Urinary bladder (tissue), 4 donors: ENCODE measurements around the gene MRPL10. TPM values are rescaled to one million over a fixed set of nuclear protein-coding genes. Genes with fewer than 3 reads are reported as not detected.

Experiments used
- DNase-seq: peaks from one replicate; pipeline ENCODE4 v3.0.0-alpha.2; 2015; ENCODE audit errors: extremely low spot score
- H3K27ac ChIP-seq: one replicate; pipeline ENCODE4 v1.5.1; 2013; ENCODE audit warnings: low read depth, mild to moderate bottlenecking, moderate library complexity
- H3K36me3 ChIP-seq: one replicate; pipeline ENCODE4 v1.6.1; 2013; ENCODE audit warnings: mild to moderate bottlenecking, moderate library complexity; ENCODE audit not compliant: insufficient read depth
- H3K4me1 ChIP-seq: one replicate; pipeline ENCODE4 v1.6.1; 2013; ENCODE audit warnings: mild to moderate bottlenecking, moderate library complexity; ENCODE audit not compliant: insufficient read depth
- H3K4me3 ChIP-seq: one replicate; pipeline ENCODE4 v1.5.1; 2013; ENCODE audit warnings: low read depth, low read length
- WGBS: extraction: QIAGEN DNeasy Blood & Tissue Kit; methylation state at CpG from one replicate; pipeline ENCODE4 v1.1.7; 2013; 5-methylcytosine and 5-hydroxymethylcytosine counted together
- polyA plus RNA-seq: library from polyadenylated mRNA; stranded (reverse); fragments of 200-250 nt; gene quantifications from one replicate; pipeline ENCODE4 v1.2.3, GENCODE V29; 2013
- total RNA-seq: library from RNA; depleted of rRNA; stranded (reverse); fragments of >200 nt; gene quantifications from one replicate; pipeline ENCODE4 v1.2.3, GENCODE V29; 2014
- donor health status: healthy with polysubstance abuse.
- donor health status: healthy.

Gene MRPL10
- total and polyA plus RNA-seq, 2 donors: 8.5 to 80.9 TPM

GRCh38 chr17:47869114-47869513, 37.8 kb upstream of the MRPL10 start:
- no peaks in the 10 kb centered on the region for H3K4me1 ChIP-seq
- 32% methylated on average over 2 of the region's 2 CpGs for WGBS
- no peak overlapping the region for H3K27ac ChIP-seq
- DNase-seq: no peak
- no peak overlapping the region for H3K4me3 ChIP-seq
- no peaks in the 10 kb centered on the region for H3K36me3 ChIP-seq

GRCh38 chr17:47867813-47868533, 36.6 kb upstream of the MRPL10 start:
- Histone ChIP-seq H3K27ac (no peak overlapping the region), H3K4me3 (no peak overlapping the region), H3K36me3 (no peaks in the 10 kb centered on the region), H3K4me1 (no peaks in the 10 kb centered on the region)
- DNase-seq: no peak
- 84% methylated on average over 11 of the region's 11 CpGs for WGBS

GRCh38 chr17:47866941-47867340, 35.6 kb upstream of the MRPL10 start:
- H3K4me3 ChIP-seq: no peak overlapping the region
- H3K4me1 ChIP-seq: no peaks in the 10 kb centered on the region
- DNase-seq: no peak
- no peak overlapping the region for H3K27ac ChIP-seq
- no peaks in the 10 kb centered on the region for H3K36me3 ChIP-seq
- WGBS: 43% methylated on average over 20 of the region's 20 CpGs

GRCh38 chr17:47864791-47865216, 33.5 kb upstream of the MRPL10 start:
- no peaks in the 10 kb centered on the region for H3K36me3 ChIP-seq
- no peak for DNase-seq
- no peak overlapping the region for H3K27ac ChIP-seq
- no peak overlapping the region for H3K4me3 ChIP-seq
- no peaks in the 10 kb centered on the region for H3K4me1 ChIP-seq
- 34% methylated on average over 7 of the region's 7 CpGs for WGBS

- no peak for DNase-seq
- H3K27ac ChIP-seq: no peak overlapping the region
- WGBS: 65% methylated on average over 7 of the region's 7 CpGs
- H3K4me3 ChIP-seq: no peak overlapping the region
- no peaks in the 10 kb centered on the region for H3K36me3 ChIP-seq
- no peaks in the 10 kb centered on the region for H3K4me1 ChIP-seq
These were observed 31.5 kb upstream of the MRPL10 start for GRCh38 chr17:47862621-47863440.

GRCh38 chr17:47860386-47860785, 29.0 kb upstream of the MRPL10 start:
- no peaks in the 10 kb centered on the region for H3K36me3 ChIP-seq
- WGBS: 81% methylated on average over 5 of the region's 5 CpGs

GRCh38 chr17:47857551-47858455, 26.5 kb upstream of the MRPL10 start:
- WGBS: 59% methylated on average over 16 of the region's 16 CpGs
- H3K4me1 ChIP-seq: no peaks in the 10 kb centered on the region
- no peak overlapping the region for H3K27ac ChIP-seq
- H3K36me3 ChIP-seq: no peaks in the 10 kb centered on the region
- DNase-seq: no peak
- no peak overlapping the region for H3K4me3 ChIP-seq

More at GRCh38 chr17:47860386-47860785, 29.0 kb upstream of the MRPL10 start:
- DNase-seq: no peak
- H3K4me1 ChIP-seq: no peaks in the 10 kb centered on the region
- H3K27ac ChIP-seq: no peak overlapping the region
- no peak overlapping the region for H3K4me3 ChIP-seq

GRCh38 chr17:47856830-47857229, 25.5 kb upstream of the MRPL10 start:
- Histone ChIP-seq H3K36me3 (no peaks in the 10 kb centered on the region), H3K4me3 (no peak overlapping the region), H3K4me1 (no peaks in the 10 kb centered on the region), H3K27ac (no peak overlapping the region)
- no peak for DNase-seq

- no peak overlapping the region for H3K4me3 ChIP-seq
- no peaks in the 10 kb centered on the region for H3K4me1 ChIP-seq
- no peak for DNase-seq
- H3K27ac ChIP-seq: no peak overlapping the region
- no peaks in the 10 kb centered on the region for H3K36me3 ChIP-seq
- 18% methylated on average over 3 of the region's 3 CpGs for WGBS
These were observed 24.4 kb upstream of the MRPL10 start for GRCh38 chr17:47855737-47856136.

GRCh38 chr17:47853616-47854015, 22.3 kb upstream of the MRPL10 start:
- 46% methylated on average over 5 of the region's 5 CpGs for WGBS

GRCh38 chr17:47852113-47852949, 21.0 kb upstream of the MRPL10 start:
- H3K4me1 ChIP-seq: no peaks in the 10 kb centered on the region
- H3K36me3 ChIP-seq: no peaks in the 10 kb centered on the region
- H3K27ac ChIP-seq: no peak overlapping the region
- no peak overlapping the region for H3K4me3 ChIP-seq
- 28% methylated on average over 32 of the region's 32 CpGs for WGBS
- no peak for DNase-seq

More at GRCh38 chr17:47853616-47854015, 22.3 kb upstream of the MRPL10 start:
- Histone ChIP-seq H3K36me3 (no peaks in the 10 kb centered on the region), H3K27ac (no peak overlapping the region), H3K4me1 (no peaks in the 10 kb centered on the region), H3K4me3 (no peak overlapping the region)
- DNase-seq: no peak

- H3K27ac ChIP-seq: no peak overlapping the region
- H3K4me1 ChIP-seq: no peaks in the 10 kb centered on the region
- 39% methylated on average over 11 of the region's 11 CpGs for WGBS
- no peak for DNase-seq
- H3K36me3 ChIP-seq: no peaks in the 10 kb centered on the region
- no peak overlapping the region for H3K4me3 ChIP-seq
These were observed 20.4 kb upstream of the MRPL10 start for GRCh38 chr17:47851764-47852112.
